Heart left ventricle (tissue), 13 donors: ENCODE measurements around the gene PRKAG2.
"Not testable (repeated sequence)": the region's sequence is repeated elsewhere in the genome, so short reads cannot be mapped to it uniquely, and the experiment has no call there.

Experiments used
- CTCF ChIP-seq, 12 donors: fragments of 200-600 bp; sonication (generic) in 4 of 12; IDR thresholded peaks; one replicate each; pipeline versions ENCODE4 v1.5.0 to v1.8.0; 2018 to 2022; ENCODE audit warnings: antibody characterized with exemption in 12 of 12, mild to moderate bottlenecking in 5 of 12
- POLR2A ChIP-seq, 2 donors: fragments of 450-650 bp; IDR thresholded peaks; one replicate each; pipeline ENCODE4 v1.6.1; 2017; ENCODE audit warnings: antibody characterized with exemption in 2 of 2, mild to moderate bottlenecking in 2 of 2, moderate library complexity in 2 of 2
- donor health status: ischemic (EF 13 %, LVEDD 7.1; RV severe dilation, severe dysfunction).
- donor health status: DM: no; HTN: yes; CAD: no.
- donor health status: DM: no; HTN: no; CAD: no.
- donor health status: ischemic (EF 25% LVEDD 6.9; RV normal size, moderate dysfunction).
- donor health status: ischemic (EF 25% LVEDD 5.7; RV mildly dilated, moderate dysfunction).
- donor health status: ischemic (EF 35%, LVEDD 5.7; RV mildly dilated, moderate dysfunction).
- donor health status: nonischemic (EF 11% LVEDD 7.7; RV severe dilation, severe dysfunction).
- donor health status: DM: yes; HTN: yes; CAD: no.
- donor health status: PGD.
- donor health status: ischemic (EF 29% LVEDD 5.4; RV normal size, mild dysfunction).
- donor health status: nonischemic (EF 23%, LVEDD 6.1; RV moderate dilation, normal function).

- not testable (repeated sequence) for TF ChIP-seq POLR2A, CTCF (IDR thresholded peaks at IDR 0.05)
Observed at GRCh38 chr7:151841395-151842051, 35.4 kb downstream of the PRKAG2 start.
